ENCODE measurements around the gene GORASP2. TPM values are rescaled to one million over a fixed set of nuclear protein-coding genes. Genes with fewer than 3 reads are reported as not detected.
A peak's percentile ranks its signal among the peaks of the same experiment; 100 is the strongest.

Gene GORASP2
- total RNA-seq, 2 donors from 2014 or later = 80.5 to 89.4 TPM

GRCh38 chr2:170973492-170974303 is 44.6 kb downstream of the GORASP2 start:
- H3K27me3 Mint-ChIP-seq = no peaks in the 10 kb centered on the region
- H3K36me3 Mint-ChIP-seq (ENCODE audit: low read depth) = no peaks in the 10 kb centered on the region
- no peaks in the 10 kb centered on the region for H3K9me3 ChIP-seq (ENCODE audit: control insufficient read depth, low read length, poor library complexity, severe bottlenecking)
- peak overlapping the region; percentile 87 for H3K27ac Mint-ChIP-seq
- ATAC-seq (peak; percentile 97), DNase-seq (peak; percentile 86 to 88 (median 87))
- peak overlapping the region; percentile 80 for H3K4me3 Mint-ChIP-seq
- peaks cover 11% of the 10 kb centered on the region for H3K4me1 Mint-ChIP-seq

GRCh38 chr2:170974304-170974993 is 45.4 kb downstream of the GORASP2 start:
- H3K9me3 ChIP-seq (ENCODE audit: control insufficient read depth, low read length, poor library complexity, severe bottlenecking) = no peaks in the 10 kb centered on the region
- no peak for DNase-seq
- H3K27ac Mint-ChIP-seq = peak overlapping the region; percentile 87
- peaks cover 5% of the 10 kb centered on the region for H3K27me3 Mint-ChIP-seq
- no peaks in the 10 kb centered on the region for H3K36me3 Mint-ChIP-seq (ENCODE audit: low read depth)
- peak overlapping the region; percentile 80 for H3K4me3 Mint-ChIP-seq
- peaks cover 14% of the 10 kb centered on the region for H3K4me1 Mint-ChIP-seq
- no peak for ATAC-seq

GRCh38 chr2:170975127-170975942 is 46.3 kb downstream of the GORASP2 start:
- no peak for DNase-seq
- no peaks in the 10 kb centered on the region for H3K9me3 ChIP-seq (ENCODE audit: control insufficient read depth, low read length, poor library complexity, severe bottlenecking)
- ATAC-seq = no peak
- no peaks in the 10 kb centered on the region for H3K36me3 Mint-ChIP-seq (ENCODE audit: low read depth)
- peaks cover 10% of the 10 kb centered on the region for H3K27me3 Mint-ChIP-seq
- H3K4me3 Mint-ChIP-seq = no peak overlapping the region
- H3K4me1 Mint-ChIP-seq = peaks cover 18% of the 10 kb centered on the region
- peak overlapping the region; percentile 87 for H3K27ac Mint-ChIP-seq

GRCh38 chr2:170975943-170976270 is 46.9 kb downstream of the GORASP2 start:
- no peaks in the 10 kb centered on the region for H3K36me3 Mint-ChIP-seq (ENCODE audit: low read depth)
- DNase-seq = no peak
- H3K27me3 Mint-ChIP-seq = peaks cover 13% of the 10 kb centered on the region

GRCh38 chr2:170984079-170984478 is 55.0 kb downstream of the GORASP2 start:
- Mint-ChIP-seq H3K36me3 (ENCODE audit: low read depth) (no peaks in the 10 kb centered on the region), H3K27me3 (peaks cover 14% of the 10 kb centered on the region), H3K4me3 (no peak overlapping the region), H3K4me1 (peaks cover 27% of the 10 kb centered on the region), H3K27ac (no peak overlapping the region)
- H3K9me3 ChIP-seq (ENCODE audit: control insufficient read depth, low read length, poor library complexity, severe bottlenecking) = no peaks in the 10 kb centered on the region
- ATAC-seq (no peak), DNase-seq (no peak)

More at GRCh38 chr2:170975943-170976270, 46.9 kb downstream of the GORASP2 start:
- no peak for ATAC-seq
- Mint-ChIP-seq H3K4me3 (no peak overlapping the region), H3K4me1 (peaks cover 19% of the 10 kb centered on the region), H3K27ac (no peak overlapping the region)
- H3K9me3 ChIP-seq (ENCODE audit: control insufficient read depth, low read length, poor library complexity, severe bottlenecking) = no peaks in the 10 kb centered on the region

- Mint-ChIP-seq H3K36me3 (ENCODE audit: low read depth) (no peaks in the 10 kb centered on the region), H3K4me3 (no peak overlapping the region), H3K27ac (no peak overlapping the region), H3K27me3 (peaks cover 5% of the 10 kb centered on the region), H3K4me1 (peaks cover 21% of the 10 kb centered on the region)
- DNase-seq = no peak
- no peaks in the 10 kb centered on the region for H3K9me3 ChIP-seq (ENCODE audit: control insufficient read depth, low read length, poor library complexity, severe bottlenecking)
- ATAC-seq = no peak
These were observed 56.4 kb downstream of the GORASP2 start for GRCh38 chr2:170985407-170985806.

GRCh38 chr2:170986566-170987258 is 57.7 kb downstream of the GORASP2 start:
- Mint-ChIP-seq H3K36me3 (ENCODE audit: low read depth) (no peaks in the 10 kb centered on the region), H3K4me1 (peaks cover 15% of the 10 kb centered on the region), H3K4me3 (no peak overlapping the region), H3K27ac (peak overlapping the region; percentile 29), H3K27me3 (no peaks in the 10 kb centered on the region)
- H3K9me3 ChIP-seq (ENCODE audit: control insufficient read depth, low read length, poor library complexity, severe bottlenecking) = no peaks in the 10 kb centered on the region
- DNase-seq (no peak), ATAC-seq (no peak)

- Mint-ChIP-seq H3K27ac (peak overlapping the region; percentile 47), H3K4me1 (peaks cover 2% of the 10 kb centered on the region), H3K4me3 (no peak overlapping the region), H3K27me3 (no peaks in the 10 kb centered on the region), H3K36me3 (ENCODE audit: low read depth) (peaks cover 2% of the 10 kb centered on the region)
- ATAC-seq = no peak
- H3K9me3 ChIP-seq (ENCODE audit: control insufficient read depth, low read length, poor library complexity, severe bottlenecking) = no peaks in the 10 kb centered on the region
- no peak for DNase-seq
These were observed 62.5 kb downstream of the GORASP2 start for GRCh38 chr2:170991398-170992182.

GRCh38 chr2:170996316-170996715 is 67.3 kb downstream of the GORASP2 start:
- no peak for ATAC-seq
- no peak overlapping the region for H3K27ac Mint-ChIP-seq
- peaks cover 3% of the 10 kb centered on the region for H3K4me1 Mint-ChIP-seq
- H3K27me3 Mint-ChIP-seq = no peaks in the 10 kb centered on the region
- H3K9me3 ChIP-seq (ENCODE audit: control insufficient read depth, low read length, poor library complexity, severe bottlenecking) = no peaks in the 10 kb centered on the region
- no peak overlapping the region for H3K4me3 Mint-ChIP-seq
- DNase-seq = no peak
- peaks cover 8% of the 10 kb centered on the region for H3K36me3 Mint-ChIP-seq (ENCODE audit: low read depth)

GRCh38 chr2:170997893-170998597 is 69.0 kb downstream of the GORASP2 start:
- H3K27me3 Mint-ChIP-seq = no peaks in the 10 kb centered on the region

GRCh38 chr2:170999654-171000053 is 70.6 kb downstream of the GORASP2 start:
- no peak overlapping the region for H3K4me3 Mint-ChIP-seq
- H3K27me3 Mint-ChIP-seq = no peaks in the 10 kb centered on the region
- no peak overlapping the region for H3K27ac Mint-ChIP-seq
- H3K4me1 Mint-ChIP-seq = peaks cover 3% of the 10 kb centered on the region
- no peak for ATAC-seq
- no peaks in the 10 kb centered on the region for H3K9me3 ChIP-seq (ENCODE audit: control insufficient read depth, low read length, poor library complexity, severe bottlenecking)
- no peak for DNase-seq
- H3K36me3 Mint-ChIP-seq (ENCODE audit: low read depth) = peaks cover 6% of the 10 kb centered on the region

More at GRCh38 chr2:170997893-170998597, 69.0 kb downstream of the GORASP2 start:
- H3K4me3 Mint-ChIP-seq = no peak overlapping the region
- no peak for DNase-seq
- ATAC-seq = no peak
- H3K36me3 Mint-ChIP-seq (ENCODE audit: low read depth) = peaks cover 8% of the 10 kb centered on the region
- H3K9me3 ChIP-seq (ENCODE audit: control insufficient read depth, low read length, poor library complexity, severe bottlenecking) = no peaks in the 10 kb centered on the region
- H3K27ac Mint-ChIP-seq = peak overlapping the region; percentile 9
- peaks cover 3% of the 10 kb centered on the region for H3K4me1 Mint-ChIP-seq

- Mint-ChIP-seq H3K4me1 (peaks cover 5% of the 10 kb centered on the region), H3K36me3 (ENCODE audit: low read depth) (peaks cover 9% of the 10 kb centered on the region), H3K27ac (no peak overlapping the region), H3K4me3 (no peak overlapping the region), H3K27me3 (no peaks in the 10 kb centered on the region)
- H3K9me3 ChIP-seq (ENCODE audit: control insufficient read depth, low read length, poor library complexity, severe bottlenecking) = no peaks in the 10 kb centered on the region
- ATAC-seq (no peak), DNase-seq (no peak)
These were observed 75.3 kb downstream of the GORASP2 start for GRCh38 chr2:171004363-171004762.
